Right lobe of liver (tissue), 4 donors: Measurements from ENCODE around the gene RHOC.

Experiments used
- POLR2A ChIP-seq: fragments of 450-650 bp; IDR thresholded peaks from one replicate; pipeline ENCODE4 v1.6.1; 2017; ENCODE audit warnings: antibody characterized with exemption, mild to moderate bottlenecking
- TF ChIP-seq, protein P1 (sequence below), 4 donors: fragments of 200-600 bp in 3 of 4; fragments of 450-650 bp in 1 of 4; IDR thresholded peaks; one replicate each; pipeline versions ENCODE4 v1.5.1 to v1.8.0; 2016 to 2022; ENCODE audit warnings: antibody characterized with exemption in 4 of 4, mild to moderate bottlenecking in 2 of 4
- donor health status: DM: no; HTN: no; CAD: no.
- donor health status: DM: no; HTN: no; CAD: no.
- donor health status: DM: no; HTN: yes; CAD: no.

DNA sequence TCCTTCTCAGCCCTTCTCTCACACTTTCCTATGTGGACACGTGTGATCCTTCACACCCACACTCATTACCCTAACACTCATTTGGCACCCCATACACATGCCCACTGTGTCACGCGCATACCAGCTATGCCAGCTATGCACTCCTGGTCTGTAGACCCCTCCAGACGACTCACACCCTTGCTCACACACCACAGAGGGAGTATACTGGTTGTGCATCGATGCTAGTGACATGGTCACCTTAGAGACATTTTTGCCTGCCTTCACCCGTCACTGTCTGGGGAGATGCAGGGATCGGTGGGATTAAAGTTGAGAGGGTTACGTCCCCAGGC lies 16.5 kb upstream of the RHOC start:
- TF ChIP-seq POLR2A, result no peak
- TF ChIP-seq, protein P1, sequence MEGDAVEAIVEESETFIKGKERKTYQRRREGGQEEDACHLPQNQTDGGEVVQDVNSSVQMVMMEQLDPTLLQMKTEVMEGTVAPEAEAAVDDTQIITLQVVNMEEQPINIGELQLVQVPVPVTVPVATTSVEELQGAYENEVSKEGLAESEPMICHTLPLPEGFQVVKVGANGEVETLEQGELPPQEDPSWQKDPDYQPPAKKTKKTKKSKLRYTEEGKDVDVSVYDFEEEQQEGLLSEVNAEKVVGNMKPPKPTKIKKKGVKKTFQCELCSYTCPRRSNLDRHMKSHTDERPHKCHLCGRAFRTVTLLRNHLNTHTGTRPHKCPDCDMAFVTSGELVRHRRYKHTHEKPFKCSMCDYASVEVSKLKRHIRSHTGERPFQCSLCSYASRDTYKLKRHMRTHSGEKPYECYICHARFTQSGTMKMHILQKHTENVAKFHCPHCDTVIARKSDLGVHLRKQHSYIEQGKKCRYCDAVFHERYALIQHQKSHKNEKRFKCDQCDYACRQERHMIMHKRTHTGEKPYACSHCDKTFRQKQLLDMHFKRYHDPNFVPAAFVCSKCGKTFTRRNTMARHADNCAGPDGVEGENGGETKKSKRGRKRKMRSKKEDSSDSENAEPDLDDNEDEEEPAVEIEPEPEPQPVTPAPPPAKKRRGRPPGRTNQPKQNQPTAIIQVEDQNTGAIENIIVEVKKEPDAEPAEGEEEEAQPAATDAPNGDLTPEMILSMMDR (IDR thresholded peaks at IDR 0.05), result no peak
